IgD-negative memory B cell (primary cell): ENCODE data around the gene MIER2. TPM values are rescaled to one million over a fixed set of nuclear protein-coding genes. Genes with fewer than 3 reads are reported as not detected.
A peak's percentile ranks its signal among the peaks of the same experiment; 100 is the strongest.

Experiments used
- H3K27ac Mint-ChIP-seq, 3 donors: one replicate each; pipeline ENCODE4 v1.8.0; 2020 to 2022; ENCODE audit warnings: mild to moderate bottlenecking in 3 of 3, mixed read lengths in 3 of 3, moderate library complexity in 1 of 3
- H3K27me3 Mint-ChIP-seq: one replicate; pipeline ENCODE4 v1.8.0; 2021; ENCODE audit warnings: mixed read lengths
- H3K36me3 Mint-ChIP-seq: one replicate; pipeline ENCODE4 v1.8.0; 2020; ENCODE audit warnings: mild to moderate bottlenecking, mixed read lengths
- H3K4me1 Mint-ChIP-seq, 3 donors: one replicate each; pipeline ENCODE4 v1.8.0; 2020 to 2022; ENCODE audit warnings: mixed read lengths in 3 of 3, mild to moderate bottlenecking in 1 of 3
- H3K4me3 Mint-ChIP-seq, 4 donors: one replicate each; pipeline ENCODE4 v1.8.0; 2020 to 2022; ENCODE audit warnings: mild to moderate bottlenecking in 4 of 4, mixed read lengths in 4 of 4, moderate library complexity in 3 of 4
- H3K9me3 Mint-ChIP-seq, 3 donors: one replicate each; pipeline ENCODE4 v1.8.0; 2020 to 2021; ENCODE audit warnings: mixed read lengths in 3 of 3, mild to moderate bottlenecking in 1 of 3
- polyA plus RNA-seq: library from polyadenylated mRNA; unstranded; fragments of 300-500 nt; fragmentation: Illumina TruSeq; gene quantifications from one replicate; pipeline ENCODE4 v1.2.3, GENCODE V29; 2021

MIER2 gene
- polyA plus RNA-seq, 1 donor from 2014 or later, result 7.5 TPM

- Mint-ChIP-seq H3K36me3 (peaks cover 14% of the 10 kb centered on the region), H3K9me3 (peaks cover 0 to 6% (median 0%) of the 10 kb centered on the region in 3 donors), H3K4me1 (no peaks in the 10 kb centered on the region), H3K27ac (no peak overlapping the region), H3K4me3 (no peak overlapping the region), H3K27me3 (no peaks in the 10 kb centered on the region)
Observed at GRCh38 chr19:317710-318508, 26.7 kb downstream of the MIER2 start.

- H3K4me3 Mint-ChIP-seq, result no peak overlapping the region
- peaks cover 14% of the 10 kb centered on the region for H3K36me3 Mint-ChIP-seq
- no peak overlapping the region for H3K27ac Mint-ChIP-seq
- H3K27me3 Mint-ChIP-seq, result no peaks in the 10 kb centered on the region
- peaks cover 0 to 6% (median 0%) of the 10 kb centered on the region in 3 donors for H3K9me3 Mint-ChIP-seq
- no peaks in the 10 kb centered on the region for H3K4me1 Mint-ChIP-seq
Observed at GRCh38 chr19:315811-316210, 28.8 kb downstream of the MIER2 start.

- Mint-ChIP-seq H3K4me1 (no peaks in the 10 kb centered on the region), H3K36me3 (peaks cover 10% of the 10 kb centered on the region), H3K27me3 (no peaks in the 10 kb centered on the region), H3K27ac (peak overlapping the region in 2 of 3 donors; percentile 59 to 64), H3K9me3 (peaks cover 0 to 6% (median 0%) of the 10 kb centered on the region in 3 donors), H3K4me3 (no peak overlapping the region)
Observed at GRCh38 chr19:313988-314815, 30.4 kb downstream of the MIER2 start.

GRCh38 chr19:313169-313987, 31.2 kb downstream of the MIER2 start:
- no peaks in the 10 kb centered on the region for H3K27me3 Mint-ChIP-seq
- peaks cover 0 to 3% (median 0%) of the 10 kb centered on the region in 3 donors for H3K9me3 Mint-ChIP-seq
- H3K27ac Mint-ChIP-seq, result peak overlapping the region in 1 of 3 donors; percentile 64
- H3K4me1 Mint-ChIP-seq, result no peaks in the 10 kb centered on the region
- H3K36me3 Mint-ChIP-seq, result peaks cover 10% of the 10 kb centered on the region
- H3K4me3 Mint-ChIP-seq, result no peak overlapping the region

GRCh38 chr19:311813-312261, 32.8 kb downstream of the MIER2 start:
- peaks cover 7% of the 10 kb centered on the region for H3K36me3 Mint-ChIP-seq
- no peaks in the 10 kb centered on the region for H3K27me3 Mint-ChIP-seq
- no peak overlapping the region for H3K4me3 Mint-ChIP-seq
- H3K4me1 Mint-ChIP-seq, result no peaks in the 10 kb centered on the region
- H3K27ac Mint-ChIP-seq, result no peak overlapping the region
- H3K9me3 Mint-ChIP-seq, result no peaks in the 10 kb centered on the region

GRCh38 chr19:310781-311496, 33.7 kb downstream of the MIER2 start:
- no peaks in the 10 kb centered on the region for H3K4me1 Mint-ChIP-seq
- no peaks in the 10 kb centered on the region for H3K27me3 Mint-ChIP-seq
- H3K4me3 Mint-ChIP-seq, result no peak overlapping the region
- peaks cover 7% of the 10 kb centered on the region for H3K36me3 Mint-ChIP-seq
- no peaks in the 10 kb centered on the region for H3K9me3 Mint-ChIP-seq
- no peak overlapping the region for H3K27ac Mint-ChIP-seq

- Mint-ChIP-seq H3K9me3 (no peaks in the 10 kb centered on the region), H3K27ac (no peak overlapping the region), H3K36me3 (peaks cover 7% of the 10 kb centered on the region), H3K4me3 (no peak overlapping the region), H3K4me1 (no peaks in the 10 kb centered on the region), H3K27me3 (no peaks in the 10 kb centered on the region)
Observed at GRCh38 chr19:310141-310651, 34.4 kb downstream of the MIER2 start.

- H3K4me3 Mint-ChIP-seq, result no peak overlapping the region
- H3K27me3 Mint-ChIP-seq, result no peaks in the 10 kb centered on the region
- no peak overlapping the region for H3K27ac Mint-ChIP-seq
- H3K9me3 Mint-ChIP-seq, result no peaks in the 10 kb centered on the region
- no peaks in the 10 kb centered on the region for H3K4me1 Mint-ChIP-seq
- peaks cover 3% of the 10 kb centered on the region for H3K36me3 Mint-ChIP-seq
Observed at GRCh38 chr19:309206-309565, 35.4 kb downstream of the MIER2 start.

- no peaks in the 10 kb centered on the region for H3K9me3 Mint-ChIP-seq
- no peak overlapping the region for H3K4me3 Mint-ChIP-seq
- H3K4me1 Mint-ChIP-seq, result no peaks in the 10 kb centered on the region
- H3K27ac Mint-ChIP-seq, result no peak overlapping the region
- peaks cover 2% of the 10 kb centered on the region for H3K36me3 Mint-ChIP-seq
- no peaks in the 10 kb centered on the region for H3K27me3 Mint-ChIP-seq
Observed at GRCh38 chr19:308471-309205, 36.0 kb downstream of the MIER2 start.

GRCh38 chr19:307793-308420, 36.7 kb downstream of the MIER2 start:
- Mint-ChIP-seq H3K36me3 (peaks cover 2% of the 10 kb centered on the region), H3K4me3 (no peak overlapping the region), H3K27ac (no peak overlapping the region), H3K27me3 (no peaks in the 10 kb centered on the region), H3K4me1 (no peaks in the 10 kb centered on the region), H3K9me3 (no peaks in the 10 kb centered on the region)

- no peaks in the 10 kb centered on the region for H3K27me3 Mint-ChIP-seq
- H3K36me3 Mint-ChIP-seq, result peaks cover 2% of the 10 kb centered on the region
- no peak overlapping the region for H3K4me3 Mint-ChIP-seq
- H3K9me3 Mint-ChIP-seq, result no peaks in the 10 kb centered on the region
- H3K27ac Mint-ChIP-seq, result no peak overlapping the region
- no peaks in the 10 kb centered on the region for H3K4me1 Mint-ChIP-seq
Observed at GRCh38 chr19:307111-307531, 37.5 kb downstream of the MIER2 start.

- H3K27me3 Mint-ChIP-seq, result no peaks in the 10 kb centered on the region
- H3K4me1 Mint-ChIP-seq, result no peaks in the 10 kb centered on the region
- H3K36me3 Mint-ChIP-seq, result peaks cover 6% of the 10 kb centered on the region
- no peaks in the 10 kb centered on the region for H3K9me3 Mint-ChIP-seq
- no peak overlapping the region for H3K4me3 Mint-ChIP-seq
- H3K27ac Mint-ChIP-seq, result no peak overlapping the region
Observed at GRCh38 chr19:306151-306900, 38.3 kb downstream of the MIER2 start.
